ENCODE results near the gene KDM1B.
A peak's percentile ranks its signal among the peaks of the same experiment; 100 is the strongest.
"Not testable (repeated sequence)": the region's sequence is repeated elsewhere in the genome, so short reads cannot be mapped to it uniquely, and the experiment has no call there.

Gene KDM1B

DNA sequence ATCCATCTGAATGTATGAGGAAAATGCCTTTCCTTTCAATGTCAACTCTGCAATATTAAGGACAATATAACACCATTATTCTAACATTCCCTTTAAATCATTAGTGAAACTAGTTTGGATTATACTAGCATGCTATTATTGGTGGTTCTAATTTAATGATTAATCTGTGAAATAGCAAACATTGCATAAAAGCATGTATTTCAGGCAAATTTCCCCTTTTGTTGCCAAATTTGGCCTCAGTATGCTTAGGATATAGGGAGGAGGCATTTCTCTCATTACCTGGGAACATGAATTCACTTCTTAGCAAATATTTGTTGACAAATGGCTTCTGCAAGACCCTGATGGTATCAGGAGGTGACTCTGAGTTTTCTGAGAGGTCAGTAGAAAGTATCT, 1.9 kb upstream of the KDM1B start:
- no peak for DNase-seq

DNA sequence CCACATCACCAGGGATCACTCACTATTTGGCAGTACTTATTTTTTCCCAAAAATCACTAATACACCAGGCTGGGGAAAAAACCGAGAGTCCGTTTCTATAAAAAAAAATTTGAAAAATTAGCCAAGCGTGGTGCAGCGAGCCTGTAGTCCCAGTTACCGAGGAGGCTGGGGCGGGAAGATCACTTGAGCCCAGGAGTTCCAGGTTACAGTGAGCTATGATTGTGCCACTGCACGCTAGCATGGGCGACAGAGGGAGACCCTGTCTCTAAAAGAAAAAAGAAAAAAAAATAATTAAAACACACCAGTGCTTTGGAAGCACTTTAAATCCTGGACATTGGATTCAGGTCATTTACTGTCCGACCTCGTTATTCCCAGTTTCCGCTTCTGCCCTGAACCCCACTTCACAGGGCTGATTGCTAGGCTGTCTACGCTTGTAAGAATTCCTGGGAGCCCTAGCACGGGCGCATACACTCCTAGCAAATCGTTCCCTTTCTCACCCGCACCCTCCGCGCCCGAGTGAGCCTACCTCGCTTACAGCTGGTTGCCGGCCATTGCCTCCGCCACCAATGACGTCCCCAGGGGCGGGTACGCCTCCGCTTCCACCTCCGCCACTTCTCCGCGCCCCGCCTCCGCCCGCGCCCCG, 594 bp upstream of the KDM1B start, which contains the start of gene TPMT:
TSS of gene TPMT (minus strand) at position 571 of the 643 bp plus-strand sequence. CDS start 5,950 bp downstream, outside the sequence.
- peak; percentile 93 for DNase-seq

DNA sequence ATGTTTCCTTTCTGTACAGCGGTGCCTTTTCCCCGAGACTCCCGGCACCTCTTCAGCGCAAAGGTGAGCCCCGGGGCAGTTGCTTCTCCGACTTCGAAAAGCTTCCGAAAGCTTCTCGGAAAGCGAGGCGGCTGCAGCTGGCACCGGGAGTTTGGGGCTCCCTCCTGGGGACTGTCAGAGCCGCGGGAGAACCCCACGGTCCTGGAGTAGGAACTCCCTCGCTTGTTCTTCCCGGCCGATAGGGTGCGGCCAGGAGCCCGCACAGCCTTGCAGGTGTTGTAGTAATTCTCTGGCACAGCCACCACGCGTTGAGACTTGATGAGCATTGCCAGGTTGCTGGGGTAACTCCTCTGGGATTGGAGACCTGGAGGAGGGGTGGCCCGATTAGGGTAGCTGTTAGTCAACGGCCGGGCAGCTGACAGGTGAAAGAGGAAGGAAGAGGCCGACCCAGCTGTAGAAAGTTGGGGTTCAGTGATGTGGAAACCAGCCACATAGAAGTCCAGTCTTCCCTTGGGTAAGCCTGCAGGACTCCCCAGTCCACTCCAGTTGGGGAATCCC, 721 bp downstream of the KDM1B start:
- peak; percentile 62 for DNase-seq

DNA sequence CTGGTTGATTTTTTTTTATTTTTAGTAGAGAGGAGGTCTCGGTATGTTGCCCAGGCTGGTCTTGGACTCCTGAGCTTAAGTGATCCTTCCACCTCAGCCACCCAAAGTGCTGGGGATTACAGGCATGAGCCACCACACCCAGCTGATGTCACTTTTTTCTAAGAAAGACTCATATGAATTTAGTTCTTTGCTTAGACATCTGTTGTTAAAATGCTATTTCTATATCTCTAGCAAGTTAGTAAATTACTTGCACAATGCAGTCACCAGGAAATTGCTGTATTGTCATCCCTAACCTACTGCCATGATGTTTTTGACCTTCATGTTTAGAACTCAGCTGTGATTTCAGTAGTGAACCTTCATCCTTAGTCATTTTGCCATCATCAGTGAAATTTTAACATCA, 5.7 kb downstream of the KDM1B start:
- DNase-seq = no peak

DNA sequence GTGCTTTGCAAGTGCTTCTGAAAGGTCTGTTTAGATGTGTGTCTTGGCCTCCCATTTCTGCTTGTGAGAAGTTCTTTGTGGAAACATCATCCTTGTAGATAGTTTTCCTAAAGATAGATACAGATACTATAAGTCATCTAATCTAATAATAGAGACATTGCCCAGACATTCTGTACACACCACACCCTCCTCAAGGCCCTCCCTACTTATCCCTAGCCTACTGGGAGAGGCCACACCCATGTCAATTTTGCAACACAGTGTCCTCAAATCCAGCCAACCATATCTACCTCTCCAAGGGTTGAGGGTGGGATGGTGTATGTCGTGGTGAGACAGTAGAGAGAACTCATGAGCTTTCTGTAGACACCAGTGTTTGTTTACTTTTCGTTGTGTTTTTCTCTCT, 6.2 kb downstream of the KDM1B start:
- DNase-seq = no peak

DNA sequence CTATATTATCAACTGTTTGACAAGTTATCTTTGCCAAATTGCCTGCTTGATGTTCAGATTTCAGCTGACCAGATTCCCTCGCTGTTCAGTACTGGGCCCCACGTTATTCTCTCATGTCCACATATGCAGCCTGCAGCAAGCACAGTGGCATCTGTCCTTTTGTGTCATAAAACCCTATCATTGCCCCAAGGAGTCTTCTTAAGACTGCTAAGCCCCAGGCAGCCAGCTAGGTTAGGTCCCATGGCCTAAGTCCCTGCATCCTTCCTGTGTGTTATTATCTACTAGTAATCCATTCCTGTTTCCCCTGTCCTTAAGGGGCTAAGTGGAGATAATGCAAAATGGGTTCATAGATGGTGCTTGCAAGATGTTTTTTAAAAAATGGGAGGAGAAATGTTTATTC, 7.2 kb downstream of the KDM1B start:
- DNase-seq = no peak

DNA sequence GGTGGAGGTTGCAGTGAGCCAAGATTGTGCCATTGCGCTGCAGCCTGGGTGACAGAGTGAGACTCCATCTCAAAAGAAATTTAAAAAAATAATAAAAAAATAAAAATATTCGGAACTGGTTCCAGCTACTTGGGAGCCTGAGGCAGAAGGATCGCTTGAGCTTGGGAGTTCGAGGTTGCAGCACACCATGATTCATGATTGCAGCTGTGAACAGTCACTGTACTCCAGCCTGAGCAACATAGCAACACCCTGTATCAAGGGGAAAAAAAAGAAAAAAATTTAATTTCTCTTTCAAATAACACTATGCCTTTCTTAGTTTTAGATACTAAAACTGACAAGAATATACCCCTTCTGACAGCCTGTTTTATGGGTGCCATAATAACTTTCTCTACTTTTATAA, 10.5 kb downstream of the KDM1B start:
- DNase-seq = no peak

DNA sequence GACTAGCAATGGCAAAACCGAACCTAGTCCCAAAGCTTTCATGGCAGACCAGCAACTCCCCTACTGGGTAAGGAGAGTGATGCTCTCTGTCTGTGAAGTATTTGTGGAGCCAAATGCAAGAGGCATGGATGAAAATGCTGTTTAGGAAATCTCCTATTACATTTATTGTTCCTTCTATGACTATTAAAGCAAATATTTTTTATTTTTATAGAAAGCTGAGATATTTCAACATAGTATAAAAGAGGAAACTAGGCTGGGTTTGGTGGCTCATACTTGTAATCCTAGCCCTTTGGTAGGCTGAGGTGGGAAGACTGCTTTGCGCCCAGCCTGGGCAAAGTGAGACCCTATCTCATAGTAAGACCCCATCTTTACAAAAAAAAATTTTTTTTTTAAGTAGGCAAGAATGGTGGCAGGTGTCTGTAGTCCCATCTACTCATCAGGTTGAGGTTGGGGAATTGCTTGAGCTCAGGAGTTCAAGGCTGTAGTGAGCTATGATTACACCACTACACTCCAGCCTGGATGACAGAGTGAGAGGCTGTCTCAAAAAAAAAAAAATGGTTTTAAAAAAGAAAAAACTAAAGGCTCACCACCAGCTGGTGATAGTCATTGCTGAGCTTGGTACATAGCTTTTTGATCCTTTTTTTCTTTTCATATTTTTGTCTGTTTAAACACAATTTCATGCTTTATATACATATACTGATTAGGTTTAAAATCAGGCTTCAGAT, 11.3 kb downstream of the KDM1B start:
- DNase-seq = no peak

DNA sequence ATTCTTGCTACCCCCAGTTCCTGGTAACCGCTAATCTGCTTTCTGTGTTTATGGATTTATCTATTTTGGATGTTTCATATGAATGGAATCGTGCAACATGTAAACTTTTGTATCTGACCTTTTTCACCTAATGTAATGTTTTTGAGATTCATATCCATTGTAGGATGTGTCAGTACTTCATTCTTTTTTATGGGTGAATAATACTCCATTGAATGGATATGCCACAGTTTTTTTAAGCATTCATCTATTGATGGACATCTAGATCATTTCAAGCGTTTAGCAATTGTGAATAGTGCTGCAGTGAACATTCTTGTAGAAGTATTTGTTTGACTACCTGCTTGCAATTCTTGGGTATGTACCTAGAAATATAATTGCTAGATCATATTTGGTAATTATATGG, 13.0 kb downstream of the KDM1B start:
- DNase-seq = no peak

DNA sequence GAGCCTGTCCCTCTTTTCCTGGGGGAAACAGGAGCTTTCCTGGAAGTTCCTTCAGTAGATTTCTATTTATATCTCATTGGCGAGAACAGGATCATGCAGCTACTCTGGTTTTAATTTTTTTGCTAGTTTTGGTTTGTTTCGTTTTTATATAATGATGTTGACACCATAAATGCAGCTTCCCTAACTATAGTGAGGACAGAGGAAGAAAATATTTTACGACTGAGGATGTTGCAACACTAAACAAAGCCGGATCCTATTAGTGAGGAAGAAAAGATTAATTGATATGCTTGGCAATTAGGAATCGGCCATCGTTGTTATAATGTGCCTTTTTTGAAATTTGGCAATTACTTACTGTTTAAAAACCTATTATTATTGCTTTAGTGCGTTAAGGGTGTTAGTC, 16.6 kb downstream of the KDM1B start:
- DNase-seq = no peak

DNA sequence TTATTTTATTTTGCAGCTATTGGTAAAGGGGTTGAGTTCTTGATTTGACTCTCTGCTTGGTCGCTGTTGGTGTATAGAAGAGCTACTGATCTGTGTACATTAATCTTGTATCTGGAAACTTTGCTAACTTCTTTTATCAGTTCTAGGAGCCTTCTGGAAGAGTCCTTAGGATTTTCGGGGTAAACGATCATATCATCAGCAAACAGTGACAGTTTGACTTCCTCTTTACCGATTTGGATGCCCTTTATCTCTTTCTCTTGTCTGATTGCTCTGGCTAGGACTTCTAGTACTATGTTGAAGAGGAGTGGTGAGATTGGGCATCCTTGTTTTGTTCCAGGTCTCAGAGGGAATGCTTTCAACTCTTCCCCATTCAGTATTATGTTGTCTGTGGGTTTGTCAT, 21.0 kb downstream of the KDM1B start:
- not testable (repeated sequence) for DNase-seq

DNA sequence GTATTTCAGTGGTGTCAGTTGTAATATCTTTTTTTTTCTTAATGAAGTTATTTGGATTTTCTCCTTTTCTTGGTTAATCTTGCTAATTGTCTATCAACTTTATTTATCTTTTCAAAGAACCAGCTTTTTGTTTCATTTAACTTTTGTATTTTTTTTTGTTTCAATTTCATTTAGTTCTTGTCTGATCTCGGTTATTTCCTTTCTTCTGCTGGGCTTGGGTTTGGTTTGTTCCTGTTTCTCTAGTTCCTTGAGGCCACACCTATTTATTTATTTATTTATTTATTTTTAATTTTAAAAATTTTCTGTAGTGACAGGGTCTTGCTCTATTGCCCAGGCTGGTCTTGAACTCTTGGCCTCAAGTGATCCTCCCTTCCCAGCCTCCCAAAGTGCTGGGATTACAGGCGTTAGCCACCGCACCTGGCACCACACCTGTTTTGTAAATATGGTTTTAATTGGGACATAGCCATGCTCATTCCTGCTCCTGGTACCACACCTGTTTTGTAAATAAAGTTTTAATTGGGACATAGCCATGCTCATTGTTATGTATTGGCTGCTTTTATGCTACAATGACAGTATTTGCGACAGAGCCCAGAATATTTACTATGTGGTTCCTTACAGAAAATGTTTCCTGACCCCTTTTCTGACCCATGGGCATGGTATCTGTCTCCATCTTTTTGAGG, 22.2 kb downstream of the KDM1B start:
- no peak for DNase-seq

DNA sequence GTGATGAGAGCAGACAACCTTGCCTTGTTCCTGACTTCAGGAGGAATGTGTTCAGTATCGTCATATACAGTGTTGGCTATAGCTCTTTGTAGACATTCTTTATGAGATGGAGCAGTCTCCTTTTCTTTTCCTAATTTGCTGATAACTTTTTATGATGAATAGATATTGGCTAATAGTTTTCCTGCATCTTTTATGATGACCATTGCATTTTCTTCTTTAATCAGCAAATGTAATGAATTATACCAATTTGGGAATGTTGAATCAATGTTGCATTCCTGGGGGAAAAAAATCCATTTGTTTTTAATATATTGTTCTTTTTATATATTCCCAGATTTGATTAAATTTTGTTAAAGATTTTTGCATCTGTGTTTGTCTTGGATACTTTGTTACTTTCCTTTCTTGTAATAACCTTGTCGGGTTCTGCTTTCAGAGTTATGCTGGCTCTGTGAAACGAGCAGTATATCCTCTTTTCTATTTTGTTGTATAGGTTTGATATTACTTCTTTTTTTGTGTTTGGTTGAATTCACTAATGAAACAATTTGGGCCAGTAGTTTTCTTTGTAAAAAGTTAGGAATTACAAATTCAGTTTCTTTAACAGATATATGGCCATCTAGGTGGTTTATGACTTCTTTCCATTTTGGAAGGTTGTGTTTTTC, 23.9 kb downstream of the KDM1B start:
- no peak for DNase-seq

DNA sequence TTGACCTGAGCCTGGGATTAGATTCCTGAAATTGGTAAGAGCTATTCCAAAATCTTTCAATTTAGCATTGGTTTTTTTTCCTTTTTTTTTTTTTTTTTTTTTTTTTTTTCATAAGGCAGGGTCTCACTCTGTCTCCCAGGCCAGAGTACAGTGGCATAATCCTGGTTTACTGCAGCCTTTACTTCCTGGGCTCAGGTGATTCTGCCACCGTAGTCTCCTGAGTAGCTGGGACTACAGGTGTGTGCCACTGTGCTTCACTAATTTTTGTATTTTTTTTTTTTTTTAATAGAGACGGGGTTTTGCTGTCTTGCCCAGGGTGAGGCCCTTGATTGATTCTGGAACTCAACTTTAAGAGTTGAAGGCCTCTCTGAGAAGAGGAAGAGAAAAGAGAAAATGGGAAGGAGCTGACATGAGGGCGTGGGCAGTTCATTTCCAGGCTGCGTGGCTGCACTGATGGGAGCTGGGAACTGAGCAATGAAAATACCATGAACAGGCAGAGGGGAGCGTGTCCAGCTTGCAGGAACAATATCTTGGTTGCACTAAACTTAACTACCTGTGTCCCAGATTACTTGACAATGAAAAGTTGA, 24.6 kb downstream of the KDM1B start:
- no peak for DNase-seq

DNA sequence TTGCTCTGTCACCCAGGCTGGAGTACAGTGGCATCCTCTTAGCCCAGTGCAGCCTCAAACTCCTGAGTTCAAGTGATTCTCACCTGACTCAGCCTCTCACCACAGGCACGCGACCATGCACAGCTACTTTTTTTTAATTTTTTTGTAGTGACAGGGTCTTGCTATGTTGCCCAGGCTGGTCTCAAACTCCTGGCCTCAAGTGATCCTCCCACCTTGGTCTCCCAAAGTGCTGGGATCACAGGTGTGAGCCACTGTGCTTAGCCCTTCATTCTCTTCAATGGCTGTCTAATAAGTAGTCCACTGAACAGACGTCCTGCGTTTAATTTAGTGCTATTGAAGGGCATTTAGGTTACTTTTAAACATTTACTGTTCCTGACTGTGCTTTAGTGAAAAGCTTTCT, 27.3 kb downstream of the KDM1B start:
- no peak for DNase-seq

DNA sequence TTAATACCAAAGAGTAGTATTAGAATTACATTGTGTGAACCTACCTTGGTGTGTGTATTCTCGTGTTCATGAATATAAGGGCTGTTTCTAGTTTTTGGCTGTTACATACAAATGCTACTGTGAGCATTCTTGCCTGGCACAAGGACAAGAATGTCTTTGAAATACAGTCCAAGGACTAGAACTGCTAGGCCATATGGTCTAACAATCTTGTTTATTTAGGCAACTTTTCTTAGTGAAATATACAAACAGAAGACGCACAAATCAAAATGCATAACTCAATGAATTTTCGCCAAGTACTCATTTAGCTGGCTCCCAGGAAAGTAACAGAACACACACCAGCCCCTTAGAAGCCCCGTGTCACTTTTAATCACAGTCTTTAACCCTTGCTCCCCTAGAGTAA, 28.5 kb downstream of the KDM1B start:
- no peak for DNase-seq

DNA sequence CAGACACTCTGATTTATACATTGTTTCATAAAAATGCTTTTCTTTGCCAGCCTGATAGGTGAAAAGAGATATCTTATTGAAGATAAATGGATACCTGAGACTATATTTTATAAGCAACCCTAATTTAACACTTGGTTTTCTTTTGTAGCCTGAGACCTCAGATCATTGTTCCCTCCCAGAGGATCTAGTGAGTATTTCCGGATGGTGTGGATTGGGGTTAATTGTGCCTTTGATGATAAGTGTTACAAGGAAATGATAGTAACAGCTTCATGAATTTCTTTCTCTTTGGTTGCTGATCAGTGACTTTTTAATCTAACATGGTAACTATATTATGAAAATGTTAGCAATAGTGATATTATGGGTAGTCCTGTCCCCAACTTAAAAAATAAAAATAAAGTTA, 30.4 kb downstream of the KDM1B start:
- no peak for DNase-seq

DNA sequence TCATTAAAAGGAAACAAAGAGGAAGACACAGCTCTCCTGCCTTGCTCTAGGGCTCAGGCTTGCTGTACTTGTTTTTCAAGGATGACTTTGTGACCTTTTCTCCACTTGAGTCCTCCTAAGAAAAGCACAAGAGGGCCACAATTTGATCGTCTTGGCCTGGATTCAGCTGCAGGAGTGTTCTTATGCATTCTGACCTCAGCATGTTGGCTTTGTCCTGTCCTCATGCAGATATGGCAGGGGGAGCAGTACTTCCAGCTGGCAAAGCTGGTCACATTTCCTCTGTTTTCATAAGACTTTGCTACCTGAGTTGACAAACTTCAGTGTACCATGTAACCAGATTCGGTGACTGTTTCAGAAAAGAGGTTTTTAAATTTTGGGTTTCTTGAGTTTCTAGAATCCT, 30.8 kb downstream of the KDM1B start:
- no peak for DNase-seq

DNA sequence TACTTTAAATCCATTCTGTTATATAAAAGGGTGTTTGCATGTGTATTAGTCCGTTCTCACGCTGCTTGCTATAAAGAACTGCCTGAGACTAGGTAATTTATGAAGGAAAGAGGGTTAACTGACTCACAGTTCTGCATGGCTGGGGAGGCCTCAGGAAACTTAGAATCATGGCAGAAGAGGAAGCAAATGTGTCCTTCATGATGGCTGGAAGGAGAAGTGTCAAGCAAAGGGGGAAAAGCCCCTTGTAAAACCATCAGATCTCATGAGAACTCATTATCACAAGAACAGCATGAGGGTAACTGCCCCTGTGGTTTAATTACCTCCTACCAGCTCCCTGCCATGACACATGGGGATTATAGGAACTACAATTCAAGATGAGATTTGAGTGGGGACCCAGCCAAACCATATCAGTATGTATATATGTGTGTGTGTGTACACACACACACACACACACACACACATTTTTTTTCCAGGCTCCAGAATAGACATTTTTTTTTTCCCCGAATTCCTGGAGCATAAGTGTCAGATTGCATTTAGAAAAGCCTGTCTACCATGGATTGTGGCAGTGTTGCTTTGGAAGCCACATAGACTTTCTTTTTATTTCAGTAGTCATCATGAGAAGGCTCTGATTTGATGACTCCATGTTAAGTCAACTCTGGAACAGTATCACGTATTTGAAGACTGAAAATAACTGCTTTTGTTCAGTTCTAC, 31.5 kb downstream of the KDM1B start:
- no peak for DNase-seq

DNA sequence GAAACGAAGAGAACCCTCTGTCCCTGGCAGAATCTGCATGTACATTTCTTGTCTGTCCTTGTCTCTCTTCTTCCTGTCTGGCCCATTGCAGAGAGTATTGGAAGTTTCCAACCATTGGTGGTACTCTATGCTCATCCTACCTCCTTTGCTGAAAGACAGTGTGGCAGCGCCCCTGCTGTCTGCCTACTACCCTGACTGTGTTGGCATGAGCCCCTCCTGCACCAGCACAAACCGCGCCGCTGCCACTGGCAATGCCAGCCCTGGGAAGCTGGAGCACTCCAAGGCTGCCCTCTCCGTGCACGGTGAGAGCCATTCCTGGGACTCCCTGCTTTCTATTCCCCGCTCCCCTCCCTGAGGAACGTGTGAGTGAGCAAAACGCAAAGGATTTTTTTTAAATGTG, 32.5 kb downstream of the KDM1B start:
- DNase-seq = no peak

DNA sequence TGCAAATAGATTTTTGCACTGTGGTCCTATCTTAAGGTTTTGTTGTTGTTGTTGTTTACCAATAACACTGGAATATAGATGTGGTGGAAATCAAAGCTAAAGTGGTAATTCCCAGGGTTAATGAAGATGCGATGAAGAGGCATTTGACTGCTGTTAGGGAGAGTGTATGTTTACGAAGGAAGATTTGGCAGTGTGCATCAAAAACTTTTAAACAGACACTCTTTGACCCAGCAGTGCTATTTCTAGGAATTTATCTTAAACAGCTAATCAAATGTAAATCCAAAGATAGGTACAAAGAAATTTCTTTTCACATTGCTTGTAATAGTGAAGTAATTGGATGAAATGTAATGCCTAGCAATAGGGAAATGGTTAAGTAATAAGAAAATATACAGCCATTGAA, 34.0 kb downstream of the KDM1B start:
- DNase-seq = no peak

DNA sequence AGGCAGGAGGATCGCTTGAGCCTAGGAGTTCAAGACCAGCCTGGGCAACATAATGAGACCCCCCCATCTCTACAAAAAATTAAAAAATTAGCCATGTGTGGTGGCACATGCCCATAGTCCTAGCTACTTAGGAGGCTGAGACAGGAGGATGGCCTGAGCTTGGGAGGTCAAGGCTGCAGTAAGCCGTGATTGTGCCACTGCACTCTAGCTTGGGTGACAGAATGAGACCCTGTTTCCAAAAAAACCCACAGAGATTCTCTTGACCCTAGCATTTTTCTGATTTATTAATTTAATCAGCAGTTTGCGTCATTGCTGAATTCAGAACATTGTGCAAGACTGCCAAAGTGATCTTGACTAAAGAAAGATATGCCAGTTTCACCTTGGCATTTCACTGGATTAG, 36.8 kb downstream of the KDM1B start:
- DNase-seq = no peak
